GM18909 (cell line): ENCODE results near the gene CBX4.

Experiments
- ATAC-seq: cut with Tn5 transposase; IDR thresholded peaks from one replicate; pipeline ENCODE4 v1.9.1; 2021; ENCODE audit warnings: mild to moderate bottlenecking; ENCODE audit not compliant: unreplicated experiment, poor library complexity

The CBX4 gene

DNA sequence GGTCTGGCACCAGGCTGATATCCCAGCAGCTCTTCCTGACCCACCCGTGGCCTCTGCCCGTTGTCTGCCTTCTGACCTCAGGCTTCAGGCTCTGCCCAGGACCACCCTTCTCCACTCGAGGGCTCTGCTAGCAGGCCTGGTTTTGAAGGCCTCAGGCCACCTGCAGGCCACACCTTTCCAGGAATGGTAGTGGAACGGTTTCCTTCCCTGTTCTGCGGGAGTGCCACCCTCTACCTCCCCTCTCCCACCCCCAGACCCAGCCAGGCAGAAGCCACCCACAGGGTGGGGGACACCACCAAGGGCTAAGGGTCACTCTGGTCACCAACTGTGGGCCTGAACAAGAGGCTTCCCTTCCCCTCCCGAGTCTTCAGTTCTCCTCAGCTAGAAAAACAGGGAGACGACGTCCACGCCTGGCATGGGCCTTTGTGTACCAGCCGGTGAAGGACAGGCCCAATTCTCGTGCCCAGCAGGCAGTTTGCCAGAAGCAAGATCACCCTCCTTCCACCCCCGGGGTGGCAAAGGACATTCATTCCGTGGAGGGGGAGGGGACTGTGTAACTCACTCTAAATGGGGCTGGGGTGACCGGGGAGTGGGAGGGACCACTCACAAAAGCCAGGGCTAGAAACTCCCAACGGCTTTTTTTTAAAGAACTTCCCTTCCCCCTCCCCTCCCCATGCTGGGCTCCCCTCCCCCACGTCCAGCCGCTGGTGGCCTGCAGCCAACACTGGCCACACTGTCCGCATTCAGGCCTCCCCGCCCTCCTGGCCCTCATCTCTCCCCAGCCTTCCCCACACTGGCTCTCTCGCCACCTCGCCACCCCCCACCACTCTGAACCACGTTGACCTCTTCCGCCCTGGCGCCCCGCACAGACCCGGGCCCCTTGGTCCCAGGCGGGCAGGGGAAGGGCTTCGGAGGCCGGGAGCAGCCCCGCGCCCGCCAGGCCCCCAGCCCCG lies 7.7 kb downstream of the CBX4 start:
- ATAC-seq, result no peak

DNA sequence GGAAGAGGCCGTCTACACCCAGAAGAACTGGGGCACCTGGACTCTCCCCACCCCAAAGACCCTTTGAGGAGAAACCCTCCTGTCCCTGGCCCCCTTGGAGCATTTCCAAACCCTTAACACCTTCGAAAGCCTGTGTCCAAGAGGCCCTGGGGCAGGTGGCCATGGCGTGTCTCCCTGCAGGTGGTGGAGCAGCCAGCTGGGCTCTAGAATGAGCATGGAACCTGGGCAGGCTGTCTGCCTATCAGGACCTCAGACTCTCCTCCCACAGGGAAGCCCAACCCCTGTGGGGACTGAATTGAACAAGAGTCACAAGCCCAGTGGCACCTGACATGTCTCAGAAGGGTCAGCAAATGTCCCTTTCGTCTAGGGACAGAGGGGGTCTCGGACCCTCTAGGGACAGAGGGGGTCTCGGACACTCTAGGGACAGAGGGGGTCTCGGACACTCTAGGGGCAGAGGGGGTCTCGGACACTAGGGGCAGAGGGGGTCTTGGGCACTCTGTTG lies 8.4 kb downstream of the CBX4 start:
- no peak for ATAC-seq

DNA sequence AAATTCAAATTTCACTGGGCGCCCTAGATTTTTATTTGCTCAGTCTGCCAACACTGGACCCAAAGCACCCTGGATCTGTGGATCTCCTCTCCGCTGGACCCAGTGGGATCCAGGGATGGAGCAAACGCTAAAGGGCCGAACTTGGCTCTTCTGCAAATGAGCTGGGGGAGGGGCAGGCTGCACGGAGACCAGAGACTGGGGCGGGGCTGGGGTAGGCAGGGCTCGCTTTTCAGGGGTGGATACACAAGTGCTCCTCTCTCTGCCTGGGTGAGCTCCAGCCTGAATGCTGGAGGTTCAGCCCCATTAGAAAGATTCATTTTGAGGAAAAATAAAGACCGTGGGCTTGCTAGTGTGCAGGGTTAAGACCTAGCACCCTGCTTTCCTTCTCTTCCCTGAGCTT lies 8.9 kb downstream of the CBX4 start:
- no peak for ATAC-seq

DNA sequence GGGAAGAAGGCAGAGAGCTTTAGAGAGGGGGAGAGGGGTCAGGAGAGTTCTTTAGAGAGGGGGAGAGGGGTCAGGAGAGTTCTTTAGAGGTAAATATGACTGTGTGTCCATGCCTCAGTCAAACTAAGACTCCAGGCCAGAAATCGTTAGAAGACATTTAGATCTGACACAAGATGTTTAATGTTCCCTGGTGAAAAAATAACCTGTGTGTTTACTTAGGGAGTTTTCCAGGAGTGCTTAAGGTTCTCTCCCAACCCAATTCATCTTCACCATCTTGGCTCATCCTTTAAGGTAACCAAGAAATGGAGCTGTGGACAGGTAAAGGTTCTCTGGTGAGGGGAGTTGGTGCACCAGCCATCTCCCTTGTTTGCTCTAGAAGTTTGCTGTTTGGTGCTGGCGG lies 9.8 kb downstream of the CBX4 start:
- no peak for ATAC-seq

DNA sequence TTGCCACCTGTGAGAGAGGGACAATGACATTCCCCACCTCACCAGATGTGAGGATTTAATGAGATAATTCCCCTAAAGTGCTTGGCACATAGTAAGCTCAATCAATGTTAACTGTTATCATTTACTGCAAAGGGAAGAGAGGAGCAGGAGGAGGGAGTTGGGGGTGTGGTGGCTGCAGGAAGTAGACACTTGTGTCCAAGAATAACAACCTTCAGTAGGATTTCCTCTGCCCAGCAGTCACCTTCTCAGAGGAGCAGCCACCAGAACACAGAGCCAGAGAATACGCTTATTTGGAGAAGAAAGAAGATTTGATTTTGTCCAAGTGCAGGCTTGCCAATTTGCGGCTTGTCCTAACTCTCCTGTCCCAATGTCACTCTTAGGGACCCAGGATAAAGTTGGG lies 10.2 kb downstream of the CBX4 start:
- ATAC-seq, result no peak

DNA sequence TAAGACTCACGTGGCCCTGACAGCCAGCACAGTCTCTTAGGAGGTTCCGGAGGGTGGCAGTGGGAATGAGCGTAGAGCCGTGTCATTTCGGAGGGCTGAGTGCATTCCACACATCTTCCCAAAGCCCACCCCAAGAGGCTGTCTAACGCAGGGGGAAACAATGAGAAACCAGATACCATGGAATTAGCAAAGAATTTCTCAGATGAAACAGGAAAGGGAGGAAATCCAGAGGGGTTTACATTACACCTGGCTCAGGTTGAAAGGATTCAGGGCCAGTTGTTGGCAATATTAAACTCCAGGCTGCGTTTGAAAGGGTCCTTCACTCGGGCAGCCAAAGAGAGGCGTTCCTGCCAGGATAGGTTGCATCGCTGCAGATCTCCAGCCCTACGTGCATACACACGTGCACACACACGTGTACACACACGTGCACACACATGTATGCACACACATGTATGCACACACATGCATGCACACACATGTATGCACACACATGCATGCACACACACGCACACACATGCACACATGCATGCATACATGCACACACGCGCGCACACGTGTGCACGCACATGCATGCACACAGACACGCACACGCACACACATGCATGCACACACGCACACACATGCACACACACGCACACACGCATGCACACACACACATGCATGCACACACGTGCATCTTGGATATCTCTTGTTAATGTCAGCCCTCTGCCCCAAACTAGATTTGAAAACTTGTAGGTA lies 12.2 kb downstream of the CBX4 start:
- ATAC-seq, result no peak

DNA sequence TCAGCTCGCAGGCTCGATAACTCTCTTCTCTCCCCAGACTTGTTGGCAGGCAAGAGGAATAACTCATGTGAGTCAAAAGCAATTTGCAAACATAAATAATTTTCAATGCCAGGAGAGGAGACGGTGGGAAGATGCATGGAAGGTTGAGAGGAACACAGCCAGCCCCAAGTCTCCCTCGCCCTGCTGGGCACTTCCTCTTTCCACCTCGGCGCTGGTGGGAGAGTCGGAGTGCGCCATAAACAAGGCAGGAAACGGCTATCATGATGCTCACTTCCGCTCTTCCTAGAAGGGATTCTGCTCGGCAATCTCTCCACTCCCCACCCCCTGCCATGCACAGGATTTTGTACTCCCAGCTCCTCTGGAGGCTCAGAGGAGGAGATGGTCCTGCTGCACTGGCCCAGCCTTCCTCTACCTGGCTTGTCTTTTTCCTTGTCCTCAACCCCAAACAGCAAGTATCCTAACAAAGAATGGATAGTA lies 13.0 kb downstream of the CBX4 start:
- no peak for ATAC-seq

DNA sequence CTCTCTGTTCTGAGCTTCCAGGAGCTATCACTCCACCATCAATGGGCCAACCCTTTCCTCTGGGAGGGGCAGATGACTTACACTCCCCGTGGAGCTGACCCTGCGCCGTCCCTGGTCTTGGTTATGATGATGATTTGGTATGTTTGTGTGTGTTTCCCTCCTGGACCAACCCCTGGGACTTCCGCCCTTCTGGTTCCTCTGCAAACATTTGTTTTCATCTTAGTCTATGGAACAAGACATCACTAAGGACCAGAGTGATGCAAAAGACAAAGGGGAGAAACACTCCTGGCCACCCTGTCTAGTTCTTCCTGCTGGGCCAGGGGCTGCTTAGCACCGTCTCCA lies 13.7 kb downstream of the CBX4 start:
- no peak for ATAC-seq

DNA sequence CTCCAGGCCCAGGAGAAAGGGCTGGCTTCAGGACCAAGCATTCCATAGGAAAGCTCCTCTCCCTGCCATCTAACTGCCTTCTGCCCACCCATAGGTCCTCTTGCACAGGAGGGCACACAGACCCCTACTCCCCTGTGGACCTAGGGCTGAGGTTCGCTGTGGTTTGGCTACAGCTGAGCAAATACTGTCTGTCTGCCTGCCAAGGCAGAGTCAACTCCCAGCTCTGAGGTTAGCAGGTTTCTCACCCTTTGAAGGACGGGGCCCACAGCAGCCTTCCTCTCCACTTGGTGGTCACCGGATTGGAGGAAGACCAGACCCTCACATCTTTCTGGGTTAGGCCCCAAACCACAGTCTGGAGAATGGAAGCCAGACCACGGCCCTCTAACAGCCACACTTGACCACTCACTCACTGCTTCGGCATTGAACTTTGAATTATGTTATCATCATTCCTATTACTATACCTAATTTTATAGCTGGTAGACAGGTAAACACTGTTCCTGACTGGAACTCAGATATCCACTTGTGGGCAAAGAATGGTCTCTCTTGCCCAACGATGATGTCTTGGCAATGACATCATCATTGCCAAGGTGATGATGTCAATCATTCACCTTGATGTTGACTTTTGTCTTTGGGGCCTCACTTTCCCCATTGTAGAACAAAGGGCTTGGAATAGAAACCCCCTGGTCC lies 14.2 kb downstream of the CBX4 start:
- no peak for ATAC-seq

DNA sequence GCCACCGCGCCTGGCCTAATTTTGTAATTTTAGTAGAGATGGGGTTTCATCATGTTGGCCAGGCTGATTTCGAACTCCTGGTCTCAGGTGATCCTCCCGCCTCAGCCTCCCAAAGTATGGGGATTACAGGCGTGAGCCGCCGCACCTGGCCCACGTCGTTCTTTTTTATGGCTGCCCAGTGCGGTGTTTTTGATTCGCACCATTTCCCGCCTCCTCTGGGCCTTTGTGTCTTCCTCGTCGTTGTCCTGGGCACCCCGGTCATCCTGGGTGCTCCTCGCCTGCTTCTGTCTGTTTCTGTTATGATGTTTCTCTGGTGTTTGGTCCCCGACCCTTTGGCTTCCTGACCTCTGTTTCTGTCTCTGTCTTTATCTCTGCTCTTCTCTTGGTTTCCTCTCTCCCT lies 15.0 kb downstream of the CBX4 start:
- no peak for ATAC-seq

DNA sequence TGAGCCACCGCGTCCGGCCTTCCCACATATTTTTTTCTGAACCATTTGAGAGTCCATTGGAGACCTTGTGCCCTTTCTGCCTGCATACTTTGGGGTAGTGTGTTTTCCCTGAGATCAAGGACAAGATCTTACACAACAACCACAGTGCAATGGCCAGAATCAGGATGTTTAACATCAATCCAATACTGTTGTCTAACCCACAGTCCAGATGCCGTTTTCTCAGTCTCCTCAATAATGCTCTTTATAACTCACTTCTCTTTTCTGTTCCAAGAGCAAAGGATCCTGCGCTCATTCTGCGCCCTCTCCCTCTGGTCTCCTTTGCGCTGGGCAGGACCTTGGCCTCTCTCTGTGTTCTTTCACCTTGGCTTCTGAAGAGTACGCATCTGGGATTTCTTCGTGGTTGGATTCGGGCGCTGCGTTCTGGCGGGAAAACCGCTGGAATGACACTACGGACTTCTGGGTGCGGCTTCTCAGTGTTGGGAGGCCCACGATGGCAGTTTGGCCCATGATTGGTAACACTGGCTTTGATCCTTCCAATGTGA lies 16.6 kb downstream of the CBX4 start:
- no peak for ATAC-seq

DNA sequence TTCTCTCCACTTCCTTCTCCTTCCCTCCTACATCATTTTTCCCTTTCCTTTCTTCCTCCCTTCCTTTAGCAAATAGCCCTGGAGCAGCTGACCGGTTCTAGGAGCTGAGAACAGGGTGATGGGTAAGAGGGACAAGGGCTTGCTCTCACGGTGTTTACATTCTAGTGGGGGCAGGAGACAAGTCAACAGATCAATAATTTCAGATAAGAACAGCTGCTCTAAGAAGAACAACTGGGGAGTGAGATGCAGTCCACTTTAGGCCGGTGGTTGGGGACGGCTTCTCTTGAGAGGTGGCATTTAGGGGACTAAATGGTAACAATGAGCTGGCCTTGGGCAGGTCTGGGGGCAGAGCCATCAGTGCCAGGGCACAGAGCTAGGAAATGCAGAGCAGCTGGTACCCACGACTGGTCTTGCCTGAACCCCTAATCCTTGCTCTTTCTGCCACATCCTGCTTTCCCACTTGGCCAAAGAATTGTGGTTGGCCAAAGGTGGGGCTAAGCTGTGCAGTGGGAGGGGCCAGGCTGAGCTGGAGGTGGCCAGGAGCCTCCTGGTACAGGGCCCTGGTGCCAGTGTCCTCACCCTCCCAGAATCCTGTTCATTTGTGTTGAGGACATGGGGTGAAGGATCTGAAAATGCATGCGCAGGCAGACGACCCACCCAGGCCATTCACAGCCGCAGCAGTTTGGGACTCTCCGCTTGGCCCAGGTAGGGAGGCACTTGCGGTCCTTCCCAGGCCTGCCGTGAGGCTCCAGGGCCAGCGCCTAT lies 17.7 kb downstream of the CBX4 start:
- ATAC-seq, result no peak

DNA sequence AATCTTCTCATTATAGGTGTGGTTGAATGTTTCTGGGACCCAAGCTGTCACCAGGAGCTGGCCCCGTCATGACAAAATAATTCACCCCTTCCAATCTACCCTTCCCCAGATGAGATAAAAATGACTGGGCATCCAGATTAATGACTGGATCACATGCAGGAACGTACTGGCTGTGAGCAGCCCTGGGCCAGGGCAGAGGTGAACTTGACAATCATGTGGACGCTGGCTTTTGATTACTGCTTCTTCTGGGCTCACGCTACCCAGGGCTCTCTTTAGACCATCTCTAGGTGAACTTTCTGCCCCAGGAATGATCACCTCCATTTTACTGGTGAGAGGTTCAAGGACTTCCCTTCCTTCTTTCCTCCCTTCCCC lies 18.3 kb downstream of the CBX4 start:
- no peak for ATAC-seq

DNA sequence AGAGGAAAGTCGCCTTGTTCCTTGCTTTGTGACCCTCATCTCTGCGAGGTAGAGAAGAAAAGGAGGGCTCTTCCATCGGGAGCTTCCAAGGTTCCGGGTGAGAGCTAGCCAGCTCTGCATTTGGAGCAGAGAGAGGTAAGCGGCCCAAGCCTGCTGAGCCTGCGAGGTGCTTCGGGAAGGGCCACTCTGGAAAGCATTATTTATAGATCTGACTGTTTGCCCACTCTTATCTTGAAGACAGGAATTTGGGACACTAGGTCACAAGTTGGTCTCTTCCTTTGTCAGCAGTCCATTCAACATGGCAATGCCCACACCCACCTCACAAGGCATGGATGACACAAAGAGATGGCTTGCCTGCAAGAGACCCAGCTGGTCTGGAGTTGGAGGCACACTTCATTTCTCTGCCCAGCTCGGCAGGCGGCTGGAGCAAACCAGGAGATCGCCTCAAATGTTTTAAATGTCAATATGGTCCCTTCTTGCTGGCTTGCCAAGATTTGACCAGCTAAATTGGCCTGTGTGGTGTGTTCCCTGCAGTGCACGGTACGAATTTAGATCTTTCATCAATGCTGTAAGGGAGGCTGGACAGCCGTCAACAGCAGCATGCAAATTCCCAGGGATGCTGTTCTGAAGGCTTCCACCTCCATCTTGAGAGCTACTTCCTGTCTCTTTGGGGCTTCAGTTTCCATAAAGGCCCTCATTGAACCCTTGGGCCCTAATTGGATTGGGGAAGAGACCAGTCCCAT lies 19.5 kb downstream of the CBX4 start:
- no peak for ATAC-seq

DNA sequence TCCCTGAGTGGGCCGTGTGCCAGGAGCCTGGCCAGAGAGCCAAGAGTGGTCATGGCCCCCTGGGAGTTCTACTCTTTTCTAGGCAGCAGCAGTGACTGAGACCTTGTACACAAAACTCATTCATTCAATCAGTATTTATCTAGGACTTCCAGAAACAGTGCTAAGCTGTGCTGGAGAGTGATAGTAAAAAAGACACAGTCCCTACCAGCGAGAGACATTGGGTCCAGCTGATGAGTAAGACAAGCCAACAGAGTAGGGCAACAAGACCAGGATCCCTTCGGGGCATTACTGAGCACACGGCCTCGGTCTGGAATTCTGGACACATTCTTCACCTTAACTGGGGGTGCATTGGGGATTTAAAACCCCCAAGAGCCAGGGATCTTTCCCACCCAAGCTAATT lies 20.2 kb downstream of the CBX4 start:
- ATAC-seq, result no peak

DNA sequence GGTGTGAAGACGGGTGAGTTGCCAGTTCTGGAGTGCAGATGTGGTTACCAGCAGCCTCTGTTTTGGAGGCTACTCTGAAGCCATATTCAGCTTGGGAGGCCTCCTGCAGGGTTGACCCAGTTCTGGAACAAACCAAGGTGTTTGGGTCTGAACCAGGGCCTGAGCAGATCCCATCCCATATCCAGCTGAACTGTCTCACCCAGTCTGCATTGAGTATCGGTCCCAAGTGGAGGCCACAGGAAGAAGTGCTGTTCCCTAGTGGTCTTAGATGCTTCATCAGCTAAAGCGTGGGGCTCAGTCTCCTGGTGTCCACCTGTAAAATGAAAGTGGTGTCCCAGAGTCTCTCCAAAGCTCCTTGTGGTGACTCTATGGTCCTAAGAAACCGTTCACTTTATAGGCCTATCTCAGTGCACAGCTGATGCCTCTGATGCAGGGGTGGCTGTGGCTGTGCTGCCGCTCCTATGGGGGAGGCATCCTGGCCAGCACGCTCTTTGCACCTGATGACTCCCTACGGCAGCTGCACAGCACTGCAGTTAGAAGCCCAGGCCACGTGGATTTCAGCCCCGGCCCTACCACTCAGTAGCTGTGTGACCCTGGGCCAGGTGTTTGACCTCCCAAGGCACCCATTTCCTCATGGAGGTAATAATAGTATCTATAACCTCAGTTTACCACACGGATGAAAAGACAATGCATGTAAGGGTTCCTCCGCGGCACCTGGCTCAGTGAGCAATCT lies 21.0 kb downstream of the CBX4 start:
- no peak for ATAC-seq

DNA sequence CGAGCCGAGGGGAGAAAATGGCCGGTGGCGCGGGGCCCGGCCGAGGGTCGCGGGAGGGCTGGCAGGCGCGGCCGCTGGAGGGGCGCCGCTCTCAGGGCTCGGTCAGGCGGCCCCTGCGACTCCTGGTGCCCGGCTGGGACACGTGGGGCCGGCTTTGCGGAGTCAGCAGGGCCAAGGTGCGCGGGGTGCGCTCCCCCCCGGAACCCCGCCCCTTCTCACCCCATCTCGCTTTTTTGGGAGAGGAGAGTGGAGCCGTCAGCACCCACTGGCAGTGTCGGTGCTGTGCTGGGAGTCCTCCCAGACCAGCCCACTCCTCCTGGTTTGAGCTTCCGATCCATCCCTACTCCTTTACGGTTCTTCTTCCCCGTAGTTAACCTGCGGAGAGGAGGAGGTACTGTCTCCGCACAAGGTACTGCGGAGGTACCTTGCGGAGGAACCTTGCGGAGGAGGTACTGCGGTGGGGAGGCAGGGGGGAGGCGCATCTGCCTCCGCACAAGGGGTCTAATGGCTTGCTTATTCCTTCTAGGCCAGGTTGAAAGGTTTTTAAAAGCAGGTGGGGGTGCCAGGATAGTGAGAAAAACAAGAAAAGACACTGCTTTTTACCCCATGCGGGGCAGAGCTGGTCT lies 23.3 kb downstream of the CBX4 start:
- ATAC-seq, result no peak
